MG63 (cell line): ENCODE data around the gene ARHGDIG. TPM values are rescaled to one million over a fixed set of nuclear protein-coding genes. Genes with fewer than 3 reads are reported as not detected.

Experiments
- DNase-seq: peaks from one replicate; pipeline ENCODE4 v3.0.0-alpha.2; 2020
- H3K27me3 ChIP-seq: fragments of 250-450 bp; sonication (Bioruptor Pico); 2 replicates; pipeline ENCODE4 v1.5.1; 2020; ENCODE audit warnings: mild to moderate bottlenecking, moderate library complexity
- H3K36me3 ChIP-seq: fragments of 250-450 bp; sonication (Bioruptor Pico); 2 replicates; pipeline ENCODE4 v1.5.1; 2020; ENCODE audit warnings: mild to moderate bottlenecking, moderate library complexity
- H3K4me3 ChIP-seq: fragments of 250-450 bp; sonication (Bioruptor Pico); 2 replicates; pipeline ENCODE4 v1.5.1; 2020; ENCODE audit warnings: mild to moderate bottlenecking, moderate library complexity
- H3K9me3 ChIP-seq: fragments of 250-450 bp; sonication (Bioruptor Pico); 2 replicates; pipeline ENCODE4 v1.5.1; 2020; ENCODE audit warnings: mild to moderate bottlenecking, moderate library complexity
- total RNA-seq: library from RNA; depleted of rRNA; stranded (reverse); fragments of >200 nt; shearing (Covaris generic); gene quantifications from 2 replicates; pipeline ENCODE4 v1.2.3, GENCODE V29; 2014; ENCODE audit warnings: low replicate concordance

ARHGDIG gene
- total RNA-seq, 1 experiment from 2014 or later: 5.9 TPM

GRCh38 chr16:285146-286055 is 5.0 kb downstream of the ARHGDIG start:
- no peak overlapping the region for H3K4me3 ChIP-seq
- peaks cover 9% of the 10 kb centered on the region for H3K27me3 ChIP-seq
- H3K36me3 ChIP-seq: peaks cover 28% of the 10 kb centered on the region
- no peak for DNase-seq
- H3K9me3 ChIP-seq: no peaks in the 10 kb centered on the region

GRCh38 chr16:286491-287297 is 6.3 kb downstream of the ARHGDIG start:
- Histone ChIP-seq H3K9me3 (no peaks in the 10 kb centered on the region), H3K36me3 (peaks cover 36% of the 10 kb centered on the region), H3K27me3 (no peaks in the 10 kb centered on the region), H3K4me3 (no peak overlapping the region)
- no peak for DNase-seq

GRCh38 chr16:287298-287811 is 7.0 kb downstream of the ARHGDIG start:
- DNase-seq: peak; percentile 36
- no peak overlapping the region for H3K4me3 ChIP-seq
- no peaks in the 10 kb centered on the region for H3K9me3 ChIP-seq
- H3K27me3 ChIP-seq: no peaks in the 10 kb centered on the region
- H3K36me3 ChIP-seq: peaks cover 42% of the 10 kb centered on the region

- peaks cover 50% of the 10 kb centered on the region for H3K36me3 ChIP-seq
- no peaks in the 10 kb centered on the region for H3K9me3 ChIP-seq
- no peak for DNase-seq
- H3K27me3 ChIP-seq: no peaks in the 10 kb centered on the region
- no peak overlapping the region for H3K4me3 ChIP-seq
These were observed 7.9 kb downstream of the ARHGDIG start for GRCh38 chr16:287981-288920.

GRCh38 chr16:289395-289997 is 9.1 kb downstream of the ARHGDIG start:
- no peak for DNase-seq
- Histone ChIP-seq H3K4me3 (no peak overlapping the region), H3K27me3 (no peaks in the 10 kb centered on the region), H3K9me3 (no peaks in the 10 kb centered on the region), H3K36me3 (peaks cover 50% of the 10 kb centered on the region)

- H3K4me3 ChIP-seq: no peak overlapping the region
- no peak for DNase-seq
- peaks cover 48% of the 10 kb centered on the region for H3K36me3 ChIP-seq
- no peaks in the 10 kb centered on the region for H3K27me3 ChIP-seq
- H3K9me3 ChIP-seq: no peaks in the 10 kb centered on the region
These were observed 9.8 kb downstream of the ARHGDIG start for GRCh38 chr16:290015-290680.

- H3K27me3 ChIP-seq: no peaks in the 10 kb centered on the region
- H3K9me3 ChIP-seq: no peaks in the 10 kb centered on the region
- no peak overlapping the region for H3K4me3 ChIP-seq
- DNase-seq: no peak
- peaks cover 50% of the 10 kb centered on the region for H3K36me3 ChIP-seq
These were observed 10.5 kb downstream of the ARHGDIG start for GRCh38 chr16:290681-291405.

GRCh38 chr16:291539-291938 is 11.1 kb downstream of the ARHGDIG start:
- Histone ChIP-seq H3K36me3 (peaks cover 50% of the 10 kb centered on the region), H3K27me3 (no peaks in the 10 kb centered on the region), H3K4me3 (no peak overlapping the region), H3K9me3 (no peaks in the 10 kb centered on the region)
- DNase-seq: no peak

GRCh38 chr16:293043-293775 is 12.8 kb downstream of the ARHGDIG start:
- H3K9me3 ChIP-seq: no peaks in the 10 kb centered on the region
- H3K36me3 ChIP-seq: peaks cover 44% of the 10 kb centered on the region
- no peaks in the 10 kb centered on the region for H3K27me3 ChIP-seq
- DNase-seq: no peak
- H3K4me3 ChIP-seq: no peak overlapping the region

GRCh38 chr16:296276-296675 is 15.9 kb downstream of the ARHGDIG start:
- Histone ChIP-seq H3K36me3 (peaks cover 32% of the 10 kb centered on the region), H3K27me3 (no peaks in the 10 kb centered on the region), H3K4me3 (no peak overlapping the region), H3K9me3 (no peaks in the 10 kb centered on the region)
- DNase-seq: no peak

GRCh38 chr16:296806-297510 is 16.6 kb downstream of the ARHGDIG start:
- Histone ChIP-seq H3K27me3 (no peaks in the 10 kb centered on the region), H3K9me3 (no peaks in the 10 kb centered on the region), H3K4me3 (no peak overlapping the region), H3K36me3 (peaks cover 32% of the 10 kb centered on the region)
- DNase-seq: no peak

- H3K9me3 ChIP-seq: no peaks in the 10 kb centered on the region
- peaks cover 32% of the 10 kb centered on the region for H3K36me3 ChIP-seq
- H3K27me3 ChIP-seq: no peaks in the 10 kb centered on the region
- no peak overlapping the region for H3K4me3 ChIP-seq
- no peak for DNase-seq
These were observed 17.4 kb downstream of the ARHGDIG start for GRCh38 chr16:297832-298231.

GRCh38 chr16:301235-301634 is 20.8 kb downstream of the ARHGDIG start:
- no peak overlapping the region for H3K4me3 ChIP-seq
- peaks cover 43% of the 10 kb centered on the region for H3K36me3 ChIP-seq
- no peak for DNase-seq
- no peaks in the 10 kb centered on the region for H3K9me3 ChIP-seq
- H3K27me3 ChIP-seq: no peaks in the 10 kb centered on the region

- DNase-seq: no peak
- H3K9me3 ChIP-seq: no peaks in the 10 kb centered on the region
These were observed 21.6 kb downstream of the ARHGDIG start for GRCh38 chr16:301950-302349.

More at GRCh38 chr16:301950-302349, 21.6 kb downstream of the ARHGDIG start:
- Histone ChIP-seq H3K27me3 (no peaks in the 10 kb centered on the region), H3K36me3 (peaks cover 44% of the 10 kb centered on the region), H3K4me3 (no peak overlapping the region)
